ENCODE data around the gene RPIA. TPM values are rescaled to one million over a fixed set of nuclear protein-coding genes. Genes with fewer than 3 reads are reported as not detected.
"Not testable (repeated sequence)": the region's sequence is repeated elsewhere in the genome, so short reads cannot be mapped to it uniquely, and the experiment has no call there.

The RPIA gene
- 10 to 100 TPM in 1 of 2 donors, 1 to 10 TPM in 1; 8.2 to 12.2 TPM for total RNA-seq

DNA sequence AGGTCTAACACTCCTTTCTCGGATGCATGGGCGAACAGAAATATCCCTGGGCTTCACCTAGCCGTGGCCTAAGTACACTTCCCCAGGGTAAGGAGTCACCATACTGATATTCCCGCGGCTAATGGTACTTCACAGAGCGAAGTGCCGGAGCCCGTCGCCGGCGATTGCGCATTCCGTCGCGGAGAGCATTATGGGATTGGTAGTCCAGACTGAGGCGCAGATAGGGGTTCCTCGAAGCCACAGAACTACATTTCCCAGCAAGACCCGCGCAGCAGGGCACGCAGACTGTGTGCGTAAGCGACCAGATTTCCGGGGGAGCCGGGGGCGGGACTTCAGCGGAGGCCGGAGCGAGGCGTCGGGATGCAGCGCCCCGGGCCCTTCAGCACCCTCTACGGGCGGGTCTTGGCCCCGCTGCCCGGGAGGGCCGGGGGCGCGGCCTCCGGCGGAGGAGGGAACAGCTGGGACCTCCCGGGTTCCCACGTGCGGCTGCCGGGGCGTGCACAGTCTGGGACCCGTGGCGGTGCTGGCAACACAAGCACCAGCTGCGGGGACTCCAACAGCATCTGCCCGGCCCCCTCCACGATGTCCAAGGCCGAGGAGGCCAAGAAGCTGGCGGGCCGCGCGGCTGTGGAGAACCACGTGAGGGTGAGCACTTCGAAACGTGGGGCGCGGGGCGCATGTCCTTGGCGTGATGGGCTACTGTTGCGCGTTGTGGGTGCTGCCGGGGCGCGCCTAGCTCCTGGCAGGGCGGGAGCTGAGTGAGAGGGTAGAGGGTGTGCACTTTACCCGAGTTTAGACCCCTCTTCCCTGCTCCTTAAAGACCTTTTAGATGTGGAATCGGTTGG is at the start of gene RPIA:
RPIA (plus strand) TSS at position 335 of the 845 bp plus-strand sequence; CDS start at position 361, 26 bp downstream.
- Histone ChIP-seq H3K27ac (peak within 1 kb of the TSS; percentile 56 to 67), H3K4me3 (peak within 1 kb of the TSS; percentile 67 to 76), H3K9me3 (no peaks in the 10 kb centered on the region), H3K36me3 (no peaks in the 10 kb centered on the region), H3K27me3 (replicated peaks; ENCODE audit: insufficient read depth) (no peaks in the 10 kb centered on the region), H3K4me1 (replicated peaks) (no peaks in the 10 kb centered on the region)
- DNase-seq (ENCODE audit: low spot score): peak; percentile 98
- WGBS: 0% methylated on average over 50 of the region's 71 CpGs
- intact Hi-C loops (cut with DNase I): loop anchor here (2.0 kb wide), 1 partner anchor 65 kb away; the partner anchor contains the start of gene EIF2AK3
- TF ChIP-seq, protein P1, sequence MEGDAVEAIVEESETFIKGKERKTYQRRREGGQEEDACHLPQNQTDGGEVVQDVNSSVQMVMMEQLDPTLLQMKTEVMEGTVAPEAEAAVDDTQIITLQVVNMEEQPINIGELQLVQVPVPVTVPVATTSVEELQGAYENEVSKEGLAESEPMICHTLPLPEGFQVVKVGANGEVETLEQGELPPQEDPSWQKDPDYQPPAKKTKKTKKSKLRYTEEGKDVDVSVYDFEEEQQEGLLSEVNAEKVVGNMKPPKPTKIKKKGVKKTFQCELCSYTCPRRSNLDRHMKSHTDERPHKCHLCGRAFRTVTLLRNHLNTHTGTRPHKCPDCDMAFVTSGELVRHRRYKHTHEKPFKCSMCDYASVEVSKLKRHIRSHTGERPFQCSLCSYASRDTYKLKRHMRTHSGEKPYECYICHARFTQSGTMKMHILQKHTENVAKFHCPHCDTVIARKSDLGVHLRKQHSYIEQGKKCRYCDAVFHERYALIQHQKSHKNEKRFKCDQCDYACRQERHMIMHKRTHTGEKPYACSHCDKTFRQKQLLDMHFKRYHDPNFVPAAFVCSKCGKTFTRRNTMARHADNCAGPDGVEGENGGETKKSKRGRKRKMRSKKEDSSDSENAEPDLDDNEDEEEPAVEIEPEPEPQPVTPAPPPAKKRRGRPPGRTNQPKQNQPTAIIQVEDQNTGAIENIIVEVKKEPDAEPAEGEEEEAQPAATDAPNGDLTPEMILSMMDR (IDR thresholded peaks at IDR 0.05): peak; percentile 13 to 68 (median 52)
- TF ChIP-seq POLR2A (IDR thresholded peaks at IDR 0.05) (peak; percentile 42), POLR2AphosphoS5 (IDR thresholded peaks at IDR 0.05) (peak; percentile 96)

DNA sequence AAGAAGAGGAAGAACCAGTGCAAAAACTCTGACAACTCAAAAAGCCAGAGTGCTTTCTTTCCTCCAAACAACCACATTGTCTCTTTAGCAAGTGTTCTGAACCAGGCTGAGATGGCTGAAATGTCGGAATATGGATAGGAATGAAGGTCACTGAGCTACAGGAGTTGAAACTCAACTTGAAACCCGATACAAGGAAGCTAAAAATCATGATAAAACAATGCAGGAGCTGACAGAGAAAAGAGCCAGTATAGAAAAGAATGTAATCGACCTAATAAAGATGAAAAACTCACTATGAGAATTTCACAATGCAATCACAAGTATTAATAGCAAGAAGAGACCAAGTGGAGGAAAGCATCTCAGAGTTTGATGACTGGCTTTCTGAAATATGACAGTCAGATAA is 49.2 kb upstream of the RPIA start:
- 55% methylated on average over 3 of the region's 3 CpGs for WGBS
- Histone ChIP-seq H3K27ac (no peak overlapping the region), H3K4me1 (replicated peaks) (no peaks in the 10 kb centered on the region), H3K4me3 (no peak overlapping the region), H3K36me3 (no peaks in the 10 kb centered on the region), H3K9me3 (no peaks in the 10 kb centered on the region), H3K27me3 (replicated peaks; ENCODE audit: insufficient read depth) (no peaks in the 10 kb centered on the region)
- TF ChIP-seq, protein P1 (IDR thresholded peaks at IDR 0.05): no peak
- TF ChIP-seq POLR2A (IDR thresholded peaks at IDR 0.05): no peak
- no peak for TF ChIP-seq POLR2AphosphoS5 (IDR thresholded peaks at IDR 0.05)
- no peak for DNase-seq (ENCODE audit: low spot score)
- intact Hi-C loops (cut with DNase I): no loop called here

DNA sequence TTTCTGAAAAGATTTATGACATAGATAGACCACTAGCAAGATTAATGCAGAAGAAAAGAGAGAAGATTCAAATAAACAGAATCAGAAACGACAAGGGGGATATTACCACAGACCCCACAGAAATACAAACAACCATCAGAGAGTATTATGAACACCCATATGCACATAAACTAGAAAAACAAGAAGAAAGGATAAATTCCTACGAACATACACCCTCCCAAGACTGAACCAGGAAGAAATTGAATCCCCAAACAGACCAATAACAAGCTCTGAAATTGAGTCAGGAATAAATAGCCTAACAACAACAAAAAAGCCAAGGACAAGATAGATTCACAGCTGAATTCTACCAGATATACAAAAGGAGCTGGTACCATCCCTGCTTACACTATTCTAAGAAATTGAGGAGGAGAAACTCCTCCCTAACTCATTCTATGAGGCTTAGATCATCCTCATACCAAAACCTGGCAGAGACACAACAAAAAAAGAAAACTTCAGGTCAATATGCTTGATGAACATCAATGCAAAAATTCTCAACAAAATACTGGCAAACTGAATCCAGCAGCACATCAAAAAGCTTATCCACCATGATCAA is 46.1 kb upstream of the RPIA start:
- H3K9me3 ChIP-seq; H3K27ac ChIP-seq; intact Hi-C loops (cut with DNase I); H3K4me3 ChIP-seq; H3K36me3 ChIP-seq; DNase-seq (ENCODE audit: low spot score); H3K4me1 ChIP-seq (replicated peaks); H3K27me3 ChIP-seq (replicated peaks; ENCODE audit: insufficient read depth): not testable (repeated sequence)
- 53% methylated on average over 2 of the region's 2 CpGs for WGBS

DNA sequence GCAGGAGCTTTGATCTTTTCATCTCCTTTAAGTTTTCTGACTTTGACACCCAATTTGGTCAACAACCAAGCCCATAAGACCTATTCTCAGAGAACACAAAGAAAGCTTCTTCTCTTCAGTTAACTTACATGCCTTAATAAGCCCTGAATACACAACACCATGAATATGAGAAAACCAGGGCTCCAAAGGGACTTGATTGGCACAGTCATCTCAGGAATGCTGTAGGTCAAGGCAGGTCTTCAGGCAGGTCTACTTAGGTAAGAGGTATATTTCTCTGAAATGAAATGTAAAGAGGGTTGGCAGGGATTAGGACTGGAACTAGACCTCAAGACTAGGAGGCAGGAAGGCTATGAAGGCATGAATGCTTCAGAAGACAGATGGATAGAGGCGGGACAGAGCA is 39.8 kb upstream of the RPIA start:
- no peaks in the 10 kb centered on the region for H3K4me1 ChIP-seq (replicated peaks)
- WGBS: 85% methylated on average over 1 of the region's 1 CpG
- H3K27me3 ChIP-seq (replicated peaks; ENCODE audit: insufficient read depth): no peaks in the 10 kb centered on the region
- H3K36me3 ChIP-seq: no peaks in the 10 kb centered on the region
- H3K27ac ChIP-seq: no peak overlapping the region
- no peak for DNase-seq (ENCODE audit: low spot score)
- TF ChIP-seq POLR2AphosphoS5 (IDR thresholded peaks at IDR 0.05) (no peak), POLR2A (IDR thresholded peaks at IDR 0.05) (no peak)
- TF ChIP-seq, protein P1 (IDR thresholded peaks at IDR 0.05): no peak
- intact Hi-C loops (cut with DNase I): no loop called here
- H3K4me3 ChIP-seq: no peak overlapping the region
- H3K9me3 ChIP-seq: no peaks in the 10 kb centered on the region

DNA sequence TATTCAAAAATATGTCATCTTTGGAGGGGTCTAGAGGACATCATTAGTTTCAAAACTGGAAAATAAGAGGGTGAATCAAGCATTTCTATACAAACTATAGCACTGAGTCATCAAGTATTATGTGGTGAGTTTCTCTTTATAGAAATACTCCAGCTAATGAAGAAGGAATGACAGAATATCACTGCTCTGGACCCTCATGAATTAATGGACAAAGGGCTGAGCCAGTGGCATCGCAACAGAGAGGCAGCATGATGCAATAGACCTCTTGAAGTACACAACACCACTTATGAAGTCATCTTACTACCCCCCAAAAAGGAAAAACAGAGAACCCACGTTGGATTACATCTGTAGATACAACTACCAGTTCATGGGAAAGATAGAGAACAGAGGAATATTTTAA is 36.8 kb upstream of the RPIA start:
- Histone ChIP-seq H3K9me3 (no peaks in the 10 kb centered on the region), H3K36me3 (no peaks in the 10 kb centered on the region), H3K4me1 (replicated peaks) (no peaks in the 10 kb centered on the region), H3K27ac (no peak overlapping the region), H3K4me3 (no peak overlapping the region), H3K27me3 (replicated peaks; ENCODE audit: insufficient read depth) (no peaks in the 10 kb centered on the region)
- intact Hi-C loops (cut with DNase I): no loop called here
- TF ChIP-seq, protein P1 (IDR thresholded peaks at IDR 0.05): no peak
- TF ChIP-seq POLR2AphosphoS5 (IDR thresholded peaks at IDR 0.05) (no peak), POLR2A (IDR thresholded peaks at IDR 0.05) (no peak)
- WGBS: 84% methylated on average over 2 of the region's 2 CpGs
- no peak for DNase-seq (ENCODE audit: low spot score)
